ENCODE measurements around the gene NOP14. TPM values are rescaled to one million over a fixed set of nuclear protein-coding genes. Genes with fewer than 3 reads are reported as not detected.

The NOP14 gene
- total RNA-seq, 2 experiments from 2014 or later = 49.1 to 50.7 TPM

DNA sequence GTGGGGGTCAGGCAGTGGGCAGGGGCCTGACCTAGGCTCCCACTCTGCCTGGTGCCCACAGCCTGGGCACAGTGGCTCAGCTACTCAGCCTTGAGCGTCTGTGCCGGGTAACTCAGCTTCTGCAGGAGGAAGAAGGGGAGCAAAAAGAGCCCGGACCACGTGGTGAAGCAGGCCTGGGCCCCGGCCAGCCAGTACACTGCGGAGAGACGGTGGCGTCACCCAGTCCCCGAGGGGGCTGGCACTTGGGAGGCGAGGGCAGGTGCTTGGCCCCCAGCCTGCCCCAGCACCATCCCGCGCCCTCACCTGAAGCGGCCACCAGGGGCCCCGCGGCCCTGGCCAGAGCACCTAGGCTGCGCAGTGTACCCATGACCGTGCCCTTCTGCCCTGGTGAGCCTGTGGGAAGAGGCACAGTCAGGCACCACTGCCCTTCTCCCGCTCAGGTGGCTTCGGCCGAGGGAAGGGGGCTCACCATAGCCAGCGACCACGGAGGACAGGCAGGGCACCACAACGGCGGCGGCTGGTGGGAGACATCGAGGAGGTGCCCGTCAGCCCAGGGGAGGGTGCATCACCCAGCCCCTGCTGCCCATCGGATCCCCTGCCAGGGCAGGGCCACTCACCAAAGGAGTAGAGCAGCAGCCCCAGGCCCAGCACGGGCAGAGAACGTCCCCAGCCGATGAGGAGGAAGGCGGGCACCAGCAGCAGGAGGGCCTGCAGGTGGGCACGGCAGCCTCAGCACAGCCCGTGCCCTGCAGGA lies 32.3 kb downstream of the NOP14 start:
- Mint-ChIP-seq H3K27me3 (no peaks in the 10 kb centered on the region), H3K4me1 (peaks cover 26% of the 10 kb centered on the region), H3K4me3 (no peak overlapping the region), H3K27ac (no peak overlapping the region), H3K36me3 (ENCODE audit: low read depth) (peaks cover 30% of the 10 kb centered on the region), H3K9me3 (no peaks in the 10 kb centered on the region)
- CTCF ChIA-PET = interaction anchor here (0.7 to 1.0 kb wide), 2 partner anchors 17 to 23 kb away, joined by 3 read pairs; no protein-coding TSS in a partner anchor
- POLR2A ChIA-PET = no interaction called here
- no peak for DNase-seq

DNA sequence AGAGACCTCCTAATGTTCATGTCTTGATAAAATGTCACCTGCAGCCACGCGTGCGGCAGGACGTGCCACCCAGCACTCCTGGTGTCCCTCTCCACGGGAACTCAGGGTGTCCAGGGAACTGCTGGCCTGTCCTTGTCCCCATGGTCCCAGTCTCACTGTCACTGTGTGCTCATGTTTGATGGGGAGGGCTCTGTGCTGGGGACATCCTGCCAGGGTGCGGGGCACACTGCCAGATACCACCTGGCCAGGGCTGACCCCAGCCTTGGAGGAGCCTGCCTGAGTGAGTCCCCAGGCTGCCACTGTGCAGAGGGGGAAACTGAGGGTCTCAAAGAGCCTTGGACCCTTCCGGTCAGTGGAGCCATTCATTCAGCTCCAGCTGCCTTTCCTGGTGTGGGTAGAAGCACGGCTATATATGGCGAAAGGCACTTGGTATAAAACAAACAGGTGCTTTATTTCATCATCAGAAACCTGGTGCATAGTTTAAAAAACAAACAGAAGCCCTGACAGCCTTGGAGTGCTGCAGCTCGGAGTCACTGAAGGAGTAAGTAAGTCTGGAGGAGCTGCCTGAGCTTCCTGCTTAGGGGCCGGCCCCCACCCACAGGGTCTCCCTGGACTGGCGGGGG lies 33.0 kb downstream of the NOP14 start:
- H3K27me3 Mint-ChIP-seq = no peaks in the 10 kb centered on the region
- ChIA-PET POLR2A (no interaction called here), CTCF (interaction anchor here (1.0 kb wide), 1 partner anchor 17 kb away, joined by 3 read pairs; no protein-coding TSS in a partner anchor)

GRCh38 chr4:2929469-2929868 lies 33.7 kb downstream of the NOP14 start:
- peaks cover 32% of the 10 kb centered on the region for H3K36me3 Mint-ChIP-seq (ENCODE audit: low read depth)
- H3K27me3 Mint-ChIP-seq = no peaks in the 10 kb centered on the region
- ChIA-PET POLR2A (no interaction called here), CTCF (no interaction called here)
- H3K4me1 Mint-ChIP-seq = peaks cover 20% of the 10 kb centered on the region
- DNase-seq = no peak
- no peak overlapping the region for H3K27ac Mint-ChIP-seq
- no peaks in the 10 kb centered on the region for H3K9me3 Mint-ChIP-seq
- H3K4me3 Mint-ChIP-seq = no peak overlapping the region

More for the DNA sequence above, 33.0 kb downstream of the NOP14 start:
- Mint-ChIP-seq H3K4me3 (no peak overlapping the region), H3K27ac (peak overlapping the region; percentile 68), H3K9me3 (no peaks in the 10 kb centered on the region), H3K4me1 (peaks cover 20% of the 10 kb centered on the region), H3K36me3 (ENCODE audit: low read depth) (peaks cover 32% of the 10 kb centered on the region)
- no peak for DNase-seq

GRCh38 chr4:2928242-2929176 lies 34.7 kb downstream of the NOP14 start:
- Mint-ChIP-seq H3K4me3 (no peak overlapping the region), H3K4me1 (peaks cover 25% of the 10 kb centered on the region), H3K27me3 (no peaks in the 10 kb centered on the region), H3K36me3 (ENCODE audit: low read depth) (peaks cover 37% of the 10 kb centered on the region), H3K9me3 (no peaks in the 10 kb centered on the region), H3K27ac (peak overlapping the region; percentile 38)
- ChIA-PET CTCF (interaction anchor here (1.0 to 1.6 kb wide), 3 partner anchors 26 to 36 kb away, joined by 3 to 5 read pairs (median 3); no protein-coding TSS in a partner anchor), POLR2A (no interaction called here)
- DNase-seq = no peak

- DNase-seq = no peak
- no peaks in the 10 kb centered on the region for H3K27me3 Mint-ChIP-seq
- ChIA-PET POLR2A (no interaction called here), CTCF (interaction anchor here (1.1 to 1.6 kb wide), 2 partner anchors 27 to 28 kb away, joined by 3 to 5 read pairs; no protein-coding TSS in a partner anchor)
- H3K36me3 Mint-ChIP-seq (ENCODE audit: low read depth) = peaks cover 37% of the 10 kb centered on the region
- H3K9me3 Mint-ChIP-seq = no peaks in the 10 kb centered on the region
- no peak overlapping the region for H3K4me3 Mint-ChIP-seq
- H3K27ac Mint-ChIP-seq = peak overlapping the region; percentile 38
- H3K4me1 Mint-ChIP-seq = peaks cover 25% of the 10 kb centered on the region
Measured at GRCh38 chr4:2927696-2928075, 35.5 kb downstream of the NOP14 start.

GRCh38 chr4:2927016-2927695 lies 36.0 kb downstream of the NOP14 start:
- DNase-seq = no peak
- POLR2A ChIA-PET = no interaction called here
- no peaks in the 10 kb centered on the region for H3K9me3 Mint-ChIP-seq
- H3K27me3 Mint-ChIP-seq = no peaks in the 10 kb centered on the region
- H3K4me1 Mint-ChIP-seq = peaks cover 26% of the 10 kb centered on the region
- peak overlapping the region; percentile 38 for H3K27ac Mint-ChIP-seq
- H3K36me3 Mint-ChIP-seq (ENCODE audit: low read depth) = peaks cover 42% of the 10 kb centered on the region
- CTCF ChIA-PET = interaction anchor here (1.1 to 1.6 kb wide), 2 partner anchors 27 to 29 kb away, joined by 3 to 5 read pairs; no protein-coding TSS in a partner anchor
- H3K4me3 Mint-ChIP-seq = no peak overlapping the region

DNA sequence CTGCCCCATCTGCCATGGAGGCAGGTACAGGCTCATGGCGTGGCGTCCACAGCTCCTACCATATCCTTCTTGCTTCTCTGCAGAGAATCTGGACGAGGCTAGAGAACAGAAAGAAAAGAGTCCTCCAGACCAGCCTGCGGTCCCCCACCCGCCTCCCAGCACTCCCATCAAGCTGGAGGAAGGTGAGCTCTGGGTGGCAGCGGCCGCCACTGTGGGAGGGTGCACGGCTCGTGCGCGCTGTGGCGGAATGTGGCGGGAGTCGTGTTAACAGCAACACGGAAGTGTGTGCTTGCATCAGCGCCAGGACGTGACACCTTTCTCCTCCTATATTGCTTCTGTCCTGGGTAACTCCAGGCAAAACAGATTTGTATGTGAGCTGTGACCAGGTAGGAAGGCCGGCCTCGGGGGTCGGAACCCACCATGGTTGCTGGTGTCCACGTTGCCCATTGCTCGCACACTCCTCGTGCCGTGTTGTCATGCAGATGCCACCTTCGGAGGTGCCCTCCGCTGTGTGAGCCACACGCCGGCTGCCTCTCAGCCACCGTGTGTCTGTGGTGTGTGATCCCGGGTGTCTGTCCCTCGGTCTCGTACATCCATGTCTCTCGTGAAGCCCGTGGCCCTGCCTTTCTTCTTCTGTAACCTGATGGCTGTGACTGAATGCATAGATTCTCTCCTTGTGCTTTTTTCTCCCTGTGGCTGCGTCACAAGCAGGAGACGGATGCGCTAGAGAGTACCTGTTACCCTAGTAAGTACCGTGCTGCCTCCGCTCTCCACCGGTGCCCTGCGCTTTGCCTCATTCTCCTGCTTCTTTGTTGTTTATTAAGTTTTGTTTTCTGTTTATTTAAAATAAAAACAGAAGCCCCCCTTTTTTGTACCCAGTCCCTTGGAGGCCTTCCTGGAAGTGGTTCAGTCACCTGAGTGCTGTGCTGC lies 37.0 kb downstream of the NOP14 start:
- Mint-ChIP-seq H3K4me1 (peaks cover 28% of the 10 kb centered on the region), H3K9me3 (no peaks in the 10 kb centered on the region), H3K4me3 (no peak overlapping the region), H3K36me3 (ENCODE audit: low read depth) (peaks cover 46% of the 10 kb centered on the region), H3K27ac (peak overlapping the region; percentile 25), H3K27me3 (no peaks in the 10 kb centered on the region)
- ChIA-PET CTCF (no interaction called here), POLR2A (no interaction called here)
- no peak for DNase-seq

GRCh38 chr4:2925496-2925895 lies 37.7 kb downstream of the NOP14 start:
- peaks cover 52% of the 10 kb centered on the region for H3K36me3 Mint-ChIP-seq (ENCODE audit: low read depth)
- no peak overlapping the region for H3K4me3 Mint-ChIP-seq
- ChIA-PET POLR2A (no interaction called here), CTCF (interaction anchor here (1.1 kb wide), 1 partner anchor 47 kb away, joined by 3 read pairs; no protein-coding TSS in a partner anchor)
- no peak overlapping the region for H3K27ac Mint-ChIP-seq
- peaks cover 31% of the 10 kb centered on the region for H3K4me1 Mint-ChIP-seq
- no peaks in the 10 kb centered on the region for H3K9me3 Mint-ChIP-seq
- H3K27me3 Mint-ChIP-seq = no peaks in the 10 kb centered on the region
- no peak for DNase-seq

DNA sequence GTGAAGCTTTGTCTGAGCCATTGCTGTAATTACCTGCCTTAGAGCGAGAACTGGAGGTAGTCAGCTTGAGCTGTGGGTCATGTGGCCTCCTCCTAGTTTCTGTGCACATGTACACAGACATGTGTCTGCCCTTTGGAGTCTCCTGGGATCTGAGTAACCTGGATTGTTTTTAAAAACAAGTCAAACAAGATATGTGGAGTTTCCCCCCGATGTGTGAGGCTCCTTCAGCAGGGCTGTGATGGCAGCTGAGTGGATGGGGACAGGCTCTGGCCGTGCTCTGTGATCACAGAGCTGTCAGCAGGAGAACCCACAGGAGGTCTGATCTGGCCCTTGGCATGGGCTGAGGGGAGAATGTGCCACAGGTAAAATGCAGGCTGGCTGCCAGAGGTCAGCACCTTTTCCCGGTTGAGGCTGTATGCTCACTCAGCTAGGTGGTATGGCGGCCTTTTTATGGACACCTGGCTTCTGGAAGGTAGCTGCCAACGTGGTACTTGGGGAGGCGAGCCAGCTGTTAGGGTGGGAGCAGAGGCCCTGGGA lies 38.4 kb downstream of the NOP14 start:
- Mint-ChIP-seq H3K4me1 (peaks cover 36% of the 10 kb centered on the region), H3K4me3 (no peak overlapping the region), H3K36me3 (ENCODE audit: low read depth) (peaks cover 58% of the 10 kb centered on the region), H3K9me3 (peaks cover under 1% of the 10 kb centered on the region), H3K27ac (peak overlapping the region; percentile 64), H3K27me3 (no peaks in the 10 kb centered on the region)
- DNase-seq = no peak
- POLR2A ChIA-PET = no interaction called here
- CTCF ChIA-PET = interaction anchor here (0.6 to 1.1 kb wide), 3 partner anchors 46 to 161 kb away, joined by 3 read pairs; no protein-coding TSS in a partner anchor

GRCh38 chr4:2924286-2924685 lies 38.9 kb downstream of the NOP14 start:
- POLR2A ChIA-PET = no interaction called here
- CTCF ChIA-PET = interaction anchor here (0.6 to 1.1 kb wide), 2 partner anchors 65 to 161 kb away, joined by 3 read pairs; no protein-coding TSS in a partner anchor
- peaks cover 64% of the 10 kb centered on the region for H3K36me3 Mint-ChIP-seq (ENCODE audit: low read depth)
- peaks cover 37% of the 10 kb centered on the region for H3K4me1 Mint-ChIP-seq
- H3K27me3 Mint-ChIP-seq = no peaks in the 10 kb centered on the region
- DNase-seq = no peak
- peaks cover 4% of the 10 kb centered on the region for H3K9me3 Mint-ChIP-seq
- H3K4me3 Mint-ChIP-seq = no peak overlapping the region
- H3K27ac Mint-ChIP-seq = peak overlapping the region; percentile 64

DNA sequence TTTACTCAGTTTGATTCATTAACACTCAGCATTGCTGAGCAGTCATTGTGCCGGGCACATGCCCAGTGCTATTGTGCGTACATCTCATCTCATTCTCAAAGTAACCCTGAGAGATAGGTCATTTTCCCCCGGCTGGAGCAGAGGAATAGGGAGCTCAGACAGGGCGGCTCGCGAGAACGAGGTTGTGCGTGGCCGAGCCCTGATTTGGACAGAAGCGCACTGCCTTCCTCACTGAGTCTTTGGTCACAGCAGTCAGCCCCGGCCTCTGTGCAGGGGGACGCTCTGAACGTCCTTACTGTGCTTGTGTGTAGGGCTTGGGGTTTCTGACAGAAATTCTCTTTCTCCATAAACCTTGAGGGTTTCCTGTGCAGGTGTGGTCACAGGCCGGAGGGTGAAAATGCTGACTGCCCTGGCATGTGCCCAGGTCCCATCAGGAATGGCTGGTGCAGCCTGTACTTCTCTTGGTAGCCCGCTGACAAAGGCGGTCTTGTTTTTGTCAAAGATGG lies 39.5 kb downstream of the NOP14 start:
- Mint-ChIP-seq H3K27me3 (no peaks in the 10 kb centered on the region), H3K36me3 (ENCODE audit: low read depth) (peaks cover 63% of the 10 kb centered on the region), H3K27ac (peak overlapping the region; percentile 85), H3K4me3 (no peak overlapping the region), H3K4me1 (peaks cover 37% of the 10 kb centered on the region), H3K9me3 (peaks cover 4% of the 10 kb centered on the region)
- no peak for DNase-seq
- CTCF ChIA-PET = interaction anchor here (0.5 to 1.4 kb wide), 3 partner anchors 30 to 160 kb away, joined by 3 read pairs; no protein-coding TSS in a partner anchor
- POLR2A ChIA-PET = no interaction called here
